Left lung (tissue), 10 donors: ENCODE measurements around the gene OR5H2. TPM values are rescaled to one million over a fixed set of nuclear protein-coding genes. Genes with fewer than 3 reads are reported as not detected.

ENCODE experiments used
- ATAC-seq: fragments of 200-7000 bp; cut with Tn5 transposase; one replicate; pipeline ENCODE4 v1.9.1; 2020; ENCODE audit warnings: moderate library complexity
- DNase-seq, 4 donors: peaks; one replicate each; pipeline ENCODE4 v3.0.0-alpha.2; 2013 to 2020
- H3K27ac ChIP-seq, 2 donors: fragments of 200-600 bp; sonication (generic) in 1 of 2; one replicate each; pipeline versions ENCODE4 v1.5.0 to v1.8.0; 2020 to 2021
- H3K27me3 ChIP-seq, 2 donors: fragments of 200-600 bp; sonication (generic) in 1 of 2; one replicate each; pipeline versions ENCODE4 v1.5.0 to v1.8.0; 2020 to 2021
- H3K36me3 ChIP-seq, 2 donors: fragments of 200-600 bp; sonication (generic) in 1 of 2; one replicate each; pipeline versions ENCODE4 v1.5.0 to v1.8.0; 2020 to 2021
- H3K4me1 ChIP-seq, 2 donors: fragments of 200-600 bp; one replicate each; pipeline ENCODE4 v1.8.0; 2021
- H3K4me3 ChIP-seq, 2 donors: fragments of 200-600 bp; sonication (generic) in 1 of 2; one replicate each; pipeline versions ENCODE4 v1.5.0 to v1.8.0; 2020 to 2021; ENCODE audit warnings: mild to moderate bottlenecking in 1 of 2
- H3K9me3 ChIP-seq, 2 donors: fragments of 200-600 bp; sonication (generic) in 1 of 2; one replicate each; pipeline versions ENCODE4 v1.5.0 to v1.8.0; 2020 to 2021
- CTCF ChIP-seq, 2 donors: fragments of 200-600 bp; sonication (generic) in 1 of 2; IDR thresholded peaks; one replicate each; pipeline versions ENCODE4 v1.5.0 to v1.8.0; 2021; ENCODE audit warnings: antibody characterized with exemption in 2 of 2
- intact Hi-C, 2 donors: fragments of 100-400 bp; cut with DNase I; formaldehyde crosslinking; loops; one replicate each; pipeline versions ENCODE4 v1.11.2 to v1.14.2; 2022
- polyA plus RNA-seq, 6 donors: library from polyadenylated mRNA; unstranded; fragments of 120-200 nt; gene quantifications; one replicate each; pipeline ENCODE4 v1.2.1, GENCODE V29; 2013; ENCODE audit not compliant: insufficient read length in 6 of 6
- total RNA-seq, 2 donors: library from RNA; stranded (reverse); fragmentation: NEBNext Ultra II Directional; extraction: Animal tissue kit (Norgen Biotek cat#: 25700); gene quantifications; one replicate each; pipeline ENCODE4 v1.2.1, GENCODE V29; 2021
- donor health status: DM: no; HTN: yes; CAD: no.
- donor health status: DM: no; HTN: no; CAD: no.

The OR5H2 gene
- total and polyA plus RNA-seq, 8 donors = not detected

- H3K4me1 ChIP-seq = no peaks in the 10 kb centered on the region
- H3K27ac ChIP-seq = no peak overlapping the region
- DNase-seq = no peak
- intact Hi-C loops = no loop called here
- H3K27me3 ChIP-seq = peaks cover 0 to 9% of the 10 kb centered on the region in 2 donors
- H3K9me3 ChIP-seq = no peaks in the 10 kb centered on the region
- no peak for ATAC-seq
- no peak overlapping the region for H3K4me3 ChIP-seq
- no peak for TF ChIP-seq CTCF (IDR thresholded peaks at IDR 0.05)
- H3K36me3 ChIP-seq = no peaks in the 10 kb centered on the region
Measured at GRCh38 chr3:98326945-98327344, 44.6 kb downstream of the OR5H2 start.

- no peaks in the 10 kb centered on the region for H3K4me1 ChIP-seq
- intact Hi-C loops = loop anchor here in 1 of 2 donors (2.0 kb wide), 1 partner anchor 288 kb away; no protein-coding TSS in a partner anchor
Measured at GRCh38 chr3:98328933-98329332, 46.6 kb downstream of the OR5H2 start.

GRCh38 chr3:98329392-98330124, 47.3 kb downstream of the OR5H2 start:
- H3K27me3 ChIP-seq = peaks cover 0 to 9% of the 10 kb centered on the region in 2 donors
- intact Hi-C loops = loop anchor here in 1 of 2 donors (2.0 kb wide), 1 partner anchor 289 kb away; no protein-coding TSS in a partner anchor
- ATAC-seq = peak; percentile 88

More at GRCh38 chr3:98328933-98329332, 46.6 kb downstream of the OR5H2 start:
- H3K36me3 ChIP-seq = no peaks in the 10 kb centered on the region
- H3K9me3 ChIP-seq = no peaks in the 10 kb centered on the region
- ATAC-seq (no peak), DNase-seq (peak in 1 of 4 donors; percentile 59)
- no peak for TF ChIP-seq CTCF (IDR thresholded peaks at IDR 0.05)
- no peak overlapping the region for H3K4me3 ChIP-seq
- no peak overlapping the region for H3K27ac ChIP-seq
- peaks cover 0 to 9% of the 10 kb centered on the region in 2 donors for H3K27me3 ChIP-seq

GRCh38 chr3:98331329-98331728, 49.0 kb downstream of the OR5H2 start:
- ATAC-seq = no peak
- no peak for TF ChIP-seq CTCF (IDR thresholded peaks at IDR 0.05)
- no peak for DNase-seq
- intact Hi-C loops = no loop called here
- no peak overlapping the region for H3K27ac ChIP-seq
- no peaks in the 10 kb centered on the region for H3K9me3 ChIP-seq
- no peak overlapping the region for H3K4me3 ChIP-seq
- no peaks in the 10 kb centered on the region for H3K4me1 ChIP-seq
- H3K27me3 ChIP-seq = peaks cover 0 to 9% of the 10 kb centered on the region in 2 donors
- H3K36me3 ChIP-seq = no peaks in the 10 kb centered on the region

More at GRCh38 chr3:98329392-98330124, 47.3 kb downstream of the OR5H2 start:
- no peak overlapping the region for H3K27ac ChIP-seq
- H3K4me1 ChIP-seq = no peaks in the 10 kb centered on the region
- no peaks in the 10 kb centered on the region for H3K36me3 ChIP-seq
- TF ChIP-seq CTCF (IDR thresholded peaks at IDR 0.05) = peak; percentile 33 to 77
- no peak overlapping the region for H3K4me3 ChIP-seq
- H3K9me3 ChIP-seq = no peaks in the 10 kb centered on the region
- DNase-seq = peak in 2 of 4 donors; percentile 32 to 60

Other genes with a start within 250 kb of the OR5H2 start
- gene GABRR3, start 247.2 kb upstream of the OR5H2 start, total RNA-seq = not detected
- under 1 TPM in 1 of 6 donors, not detected in 5; 0.10 TPM for gene GABRR3, start 247.2 kb upstream of the OR5H2 start, polyA plus RNA-seq
- not detected for gene OR5AC2, start 195.3 kb upstream of the OR5H2 start, total RNA-seq
- gene OR5AC2, start 195.3 kb upstream of the OR5H2 start, polyA plus RNA-seq = not detected
- gene OR5H1, start 151.8 kb upstream of the OR5H2 start, total RNA-seq = not detected
- under 1 TPM in 3 of 6 donors, not detected in 3; 0.03 to 0.06 (median 0.04) TPM for gene OR5H1, start 151.8 kb upstream of the OR5H2 start, polyA plus RNA-seq
- gene OR5H14, start 135.0 kb upstream of the OR5H2 start, total RNA-seq = not detected
- gene OR5H14, start 135.0 kb upstream of the OR5H2 start, polyA plus RNA-seq = under 1 TPM in 3 of 6 donors, not detected in 3; 0.03 TPM
- gene OR5H15, start 115.8 kb upstream of the OR5H2 start, total RNA-seq = not detected
- not detected for gene OR5H15, start 115.8 kb upstream of the OR5H2 start, polyA plus RNA-seq
- gene OR5H6, start 18.3 kb upstream of the OR5H2 start, total RNA-seq = not detected
- gene OR5H6, start 18.3 kb upstream of the OR5H2 start, polyA plus RNA-seq = not detected
- gene OR5K4, start 71.3 kb downstream of the OR5H2 start, total RNA-seq = not detected
- not detected for gene OR5K4, start 71.3 kb downstream of the OR5H2 start, polyA plus RNA-seq
- gene OR5K3, start 108.2 kb downstream of the OR5H2 start, total RNA-seq = not detected
- gene OR5K3, start 108.2 kb downstream of the OR5H2 start, polyA plus RNA-seq = not detected
- gene OR5K1, start 180.7 kb downstream of the OR5H2 start, total RNA-seq = not detected
- under 1 TPM in 1 of 6 donors, not detected in 5; 0.12 TPM for gene OR5K1, start 180.7 kb downstream of the OR5H2 start, polyA plus RNA-seq
- not detected for gene OR5K2, start 215.2 kb downstream of the OR5H2 start, total RNA-seq
- under 1 TPM; 0.17 to 0.97 (median 0.46) TPM for gene OR5K2, start 215.2 kb downstream of the OR5H2 start, polyA plus RNA-seq
- 10 to 100 TPM; 74.8 to 83.7 TPM for gene CLDND1, start 240.4 kb downstream of the OR5H2 start, total RNA-seq
- gene CLDND1, start 240.4 kb downstream of the OR5H2 start, polyA plus RNA-seq = 100 to 1,000 TPM; 124 to 187 (median 139) TPM
- gene GPR15, start 249.5 kb downstream of the OR5H2 start, total RNA-seq = under 1 TPM in 1 of 2 donors, not detected in 1; 0.58 TPM
- gene GPR15, start 249.5 kb downstream of the OR5H2 start, polyA plus RNA-seq = not detected